Activated CD4-positive, alpha-beta T cell treated with anti-CD3 and anti-CD28 coated beads, Interleukin-2, amount 50 U/mL, for 48 hours (primary cell): Measurements from ENCODE around the gene FYCO1.

Source experiments
- DNase-seq, 2 experiments: peaks; one replicate each; pipeline ENCODE4 v3.0.0-alpha.2; 2020

Gene FYCO1

GRCh38 chr3:45983770-45984169, 11.9 kb downstream of the FYCO1 start:
- DNase-seq = no peak

GRCh38 chr3:45981346-45982074, 14.1 kb downstream of the FYCO1 start:
- DNase-seq = no peak

GRCh38 chr3:45980819-45981218, 14.8 kb downstream of the FYCO1 start:
- no peak for DNase-seq

- DNase-seq = no peak
Observed at GRCh38 chr3:45980229-45980813, 15.3 kb downstream of the FYCO1 start.

- no peak for DNase-seq
Observed at GRCh38 chr3:45979378-45979777, 16.2 kb downstream of the FYCO1 start.

- DNase-seq = peak; percentile 55 to 66
Observed at GRCh38 chr3:45978006-45978761, 17.4 kb downstream of the FYCO1 start.

GRCh38 chr3:45976191-45977091, 19.2 kb downstream of the FYCO1 start:
- DNase-seq = no peak

GRCh38 chr3:45975686-45976085, 19.9 kb downstream of the FYCO1 start:
- DNase-seq = no peak

- no peak for DNase-seq
Observed at GRCh38 chr3:45974686-45975085, 20.9 kb downstream of the FYCO1 start.

GRCh38 chr3:45972534-45973402, 22.9 kb downstream of the FYCO1 start:
- DNase-seq = no peak

GRCh38 chr3:45969953-45970352, 25.7 kb downstream of the FYCO1 start:
- DNase-seq = no peak

- DNase-seq = no peak
Observed at GRCh38 chr3:45969116-45969515, 26.5 kb downstream of the FYCO1 start.

- no peak for DNase-seq
Observed at GRCh38 chr3:45968706-45969105, 26.9 kb downstream of the FYCO1 start.

GRCh38 chr3:45968149-45968548, 27.5 kb downstream of the FYCO1 start:
- no peak for DNase-seq

- DNase-seq = no peak
Observed at GRCh38 chr3:45967724-45968123, 27.9 kb downstream of the FYCO1 start.

- DNase-seq = no peak
Observed at GRCh38 chr3:45966950-45967640, 28.5 kb downstream of the FYCO1 start.

- DNase-seq = no peak
Observed at GRCh38 chr3:45966371-45966791, 29.2 kb downstream of the FYCO1 start.

GRCh38 chr3:45965653-45966052, 30.0 kb downstream of the FYCO1 start:
- DNase-seq = no peak

GRCh38 chr3:45965253-45965652, 30.4 kb downstream of the FYCO1 start:
- DNase-seq = peak in 1 of 2 experiments; percentile 39

GRCh38 chr3:45964139-45964538, 31.5 kb downstream of the FYCO1 start:
- DNase-seq = peak; percentile 60 to 66

GRCh38 chr3:45962033-45962432, 33.6 kb downstream of the FYCO1 start:
- DNase-seq = peak; percentile 38 to 43
